Effector CD4-positive, alpha-beta T cell (primary cell): ENCODE results near the gene TRNP1.
"Not testable (repeated sequence)": the region's sequence is repeated elsewhere in the genome, so short reads cannot be mapped to it uniquely, and the experiment has no call there.

Experiments
- DNase-seq: peaks from one replicate; pipeline ENCODE4 v3.0.0-alpha.2; 2020

The TRNP1 gene

GRCh38 chr1:26972821-26973220 lies 20.7 kb upstream of the TRNP1 start:
- no peak for DNase-seq

DNA sequence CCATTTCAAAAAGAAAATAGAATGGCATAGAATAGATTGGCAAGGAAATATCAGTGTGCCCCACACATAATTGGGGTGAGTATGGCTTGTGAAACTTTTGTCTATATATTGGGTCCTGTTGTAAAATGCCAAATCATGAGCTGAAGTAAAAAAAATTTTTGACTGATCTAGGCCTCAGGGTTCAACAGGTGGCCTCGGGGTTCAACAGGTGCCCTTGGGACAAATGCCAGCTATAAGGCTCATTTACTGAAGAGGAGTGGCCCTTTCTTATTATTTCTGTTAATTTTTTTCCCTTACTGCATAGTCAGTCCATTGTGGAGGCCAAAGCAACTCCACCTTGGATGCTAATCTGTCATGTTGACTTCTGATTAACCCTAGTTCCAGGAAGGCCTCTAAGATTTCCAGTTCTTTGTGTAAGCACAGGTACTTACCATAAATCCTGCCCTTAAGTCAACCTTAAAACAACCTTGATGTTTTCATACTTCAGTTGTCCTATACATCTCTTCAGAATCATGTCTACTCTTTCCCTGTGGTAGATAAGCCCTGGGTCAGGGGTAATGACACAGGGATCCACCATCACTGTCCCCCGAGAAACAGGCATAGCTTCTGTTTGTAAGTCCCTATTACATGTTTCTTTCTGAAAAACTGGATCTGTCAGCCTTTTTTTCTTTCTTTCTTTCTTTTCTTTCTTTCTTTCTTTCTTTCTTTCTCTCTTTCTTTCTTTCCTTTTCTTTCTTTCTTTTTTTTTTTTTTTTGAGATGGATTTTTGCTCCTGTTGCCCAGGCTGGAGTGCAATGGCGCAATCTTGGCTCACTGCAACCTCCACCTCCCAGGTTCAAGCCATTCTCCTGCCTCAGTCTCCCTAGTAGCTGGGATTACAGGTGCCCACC lies 16.6 kb upstream of the TRNP1 start:
- DNase-seq: no peak

GRCh38 chr1:26978901-26979300 lies 14.6 kb upstream of the TRNP1 start:
- DNase-seq: no peak

DNA sequence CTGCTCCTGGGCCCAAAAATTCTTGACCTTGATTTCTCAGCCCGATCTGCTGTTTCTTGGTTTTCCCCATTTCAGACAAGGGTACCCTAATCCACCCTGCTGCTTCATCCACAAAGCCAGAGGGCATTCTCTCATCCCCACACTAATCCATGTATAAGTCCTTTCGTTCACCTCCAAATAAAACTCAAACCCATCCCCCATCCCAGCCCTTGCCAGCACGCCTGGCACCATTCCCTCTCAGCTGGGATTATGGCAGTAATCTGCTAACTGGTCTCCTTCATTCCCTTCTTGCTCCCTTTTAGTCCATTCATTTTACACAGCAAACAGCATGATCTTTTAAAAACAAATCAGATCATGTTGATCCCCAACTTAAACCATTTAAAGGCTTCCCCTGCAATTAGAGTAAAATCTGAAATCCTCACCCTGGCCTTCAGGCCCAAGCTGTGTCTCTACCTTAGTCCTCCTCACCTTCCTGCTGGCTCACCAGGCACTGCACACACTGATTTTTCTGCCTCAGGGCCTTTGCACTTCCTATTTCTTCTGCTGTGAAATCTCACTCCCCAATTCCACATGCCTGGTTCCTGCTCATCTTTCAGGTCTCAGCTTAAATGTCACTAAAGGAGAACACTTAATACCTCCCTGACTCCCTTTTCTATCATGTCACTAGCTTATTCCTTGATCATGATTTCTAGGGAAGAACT lies 12.2 kb upstream of the TRNP1 start:
- no peak for DNase-seq

DNA sequence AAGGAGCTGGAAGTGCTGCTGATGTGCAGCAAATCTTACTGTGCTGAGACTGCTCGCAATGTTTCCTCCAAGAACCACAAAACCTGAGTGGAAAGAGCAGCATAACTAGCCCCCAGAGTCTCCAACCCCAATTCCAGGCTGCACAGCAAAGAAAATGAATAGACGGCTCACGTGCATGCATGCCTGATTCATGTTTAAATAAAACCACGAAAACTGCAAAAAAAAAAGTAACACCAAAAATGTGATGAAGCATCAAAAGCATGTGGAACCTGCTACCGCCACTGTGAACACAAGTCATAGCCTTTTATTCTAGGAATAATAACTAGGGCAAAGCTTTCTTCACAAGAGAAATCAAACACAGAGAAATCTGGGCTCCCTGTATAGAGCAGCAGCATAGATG lies 9.6 kb upstream of the TRNP1 start:
- no peak for DNase-seq

DNA sequence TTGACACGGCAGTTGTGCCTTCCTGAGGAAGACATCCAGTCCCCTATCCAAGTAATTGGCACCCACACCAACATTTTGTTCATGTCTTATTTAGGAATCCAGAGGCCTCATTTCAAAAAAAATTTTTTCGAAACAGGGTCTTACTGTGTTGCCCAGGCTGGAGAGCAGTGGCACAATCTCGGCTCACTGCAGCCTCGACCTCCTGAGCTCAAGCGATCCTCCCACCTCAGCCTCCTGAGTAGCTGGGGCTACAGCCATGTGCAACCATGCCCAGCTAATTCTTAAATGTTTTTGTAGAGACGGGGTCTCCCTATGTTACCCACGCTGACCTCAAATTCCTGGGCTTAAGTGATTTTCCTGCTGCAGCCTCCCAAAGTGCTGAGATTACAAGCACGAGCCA lies 9.2 kb upstream of the TRNP1 start:
- DNase-seq: no peak

GRCh38 chr1:26986658-26987057 lies 6.8 kb upstream of the TRNP1 start:
- DNase-seq: no peak

DNA sequence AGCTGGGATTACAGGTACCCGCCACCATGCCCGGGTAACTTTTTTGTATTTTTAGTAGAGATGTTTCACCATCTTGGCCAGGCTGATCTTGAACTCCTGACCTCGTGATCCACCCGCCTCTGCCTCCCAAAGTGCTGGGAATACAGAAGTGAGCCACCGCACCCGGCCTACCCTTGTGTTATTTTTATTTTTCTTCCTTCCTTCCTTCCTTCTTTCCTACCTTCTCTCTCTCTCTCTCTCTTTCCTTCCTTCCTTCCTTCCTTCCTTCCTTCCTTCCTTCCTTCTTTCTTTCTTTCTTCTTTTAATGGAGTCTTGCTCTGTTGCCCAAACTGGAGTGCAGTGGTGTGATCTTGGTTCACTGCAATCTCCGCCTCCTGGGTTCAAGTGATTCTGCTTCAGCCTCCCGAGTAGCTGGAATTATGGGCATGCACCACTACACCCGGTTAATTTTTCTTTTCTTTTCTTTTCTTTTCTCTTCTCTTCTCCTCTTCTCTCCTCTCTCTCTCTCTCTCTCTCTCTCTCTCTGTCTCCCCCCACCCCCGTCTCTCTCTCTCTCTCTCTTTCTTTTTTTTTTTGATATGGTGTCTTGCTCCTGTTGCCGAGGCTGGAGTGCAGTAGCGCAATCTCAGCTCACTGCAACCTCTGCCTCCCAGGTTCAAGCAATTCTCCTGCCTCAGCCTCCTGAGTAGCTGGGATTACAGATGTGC lies 3.9 kb upstream of the TRNP1 start:
- not testable (repeated sequence) for DNase-seq

- no peak for DNase-seq
These were observed 2.0 kb upstream of the TRNP1 start for GRCh38 chr1:26991310-26992116.

DNA sequence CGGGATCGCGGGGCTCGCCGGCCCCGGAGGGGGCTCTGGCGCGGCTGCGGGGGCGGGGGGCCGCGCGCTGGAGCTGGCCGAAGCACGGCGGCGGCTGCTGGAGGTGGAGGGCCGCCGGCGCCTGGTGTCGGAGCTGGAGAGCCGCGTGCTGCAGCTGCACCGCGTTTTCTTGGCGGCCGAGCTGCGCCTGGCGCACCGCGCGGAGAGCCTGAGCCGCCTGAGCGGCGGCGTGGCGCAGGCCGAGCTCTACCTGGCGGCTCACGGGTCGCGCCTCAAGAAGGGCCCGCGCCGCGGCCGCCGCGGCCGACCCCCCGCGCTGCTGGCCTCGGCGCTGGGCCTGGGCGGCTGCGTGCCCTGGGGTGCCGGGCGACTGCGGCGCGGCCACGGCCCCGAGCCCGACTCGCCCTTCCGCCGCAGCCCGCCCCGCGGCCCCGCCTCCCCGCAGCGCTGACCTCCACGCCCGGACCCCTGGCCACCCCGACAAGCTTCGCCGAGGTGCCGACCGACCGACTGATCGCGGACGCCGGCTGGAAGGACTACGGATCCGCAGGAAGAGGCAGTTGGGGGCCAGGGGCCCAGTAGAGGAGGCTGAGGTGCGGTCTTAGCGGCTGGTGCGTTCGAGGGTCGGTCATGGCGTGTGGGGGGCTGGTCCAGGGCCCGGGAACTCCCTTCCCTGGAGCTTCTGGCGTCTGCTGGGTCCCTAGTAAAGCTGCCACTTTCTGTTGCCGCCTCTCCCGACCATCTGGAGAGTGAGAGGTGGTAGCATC lies 711 bp downstream of the TRNP1 start:
- DNase-seq: no peak

GRCh38 chr1:26994787-26995517 lies 1.5 kb downstream of the TRNP1 start:
- DNase-seq: no peak

DNA sequence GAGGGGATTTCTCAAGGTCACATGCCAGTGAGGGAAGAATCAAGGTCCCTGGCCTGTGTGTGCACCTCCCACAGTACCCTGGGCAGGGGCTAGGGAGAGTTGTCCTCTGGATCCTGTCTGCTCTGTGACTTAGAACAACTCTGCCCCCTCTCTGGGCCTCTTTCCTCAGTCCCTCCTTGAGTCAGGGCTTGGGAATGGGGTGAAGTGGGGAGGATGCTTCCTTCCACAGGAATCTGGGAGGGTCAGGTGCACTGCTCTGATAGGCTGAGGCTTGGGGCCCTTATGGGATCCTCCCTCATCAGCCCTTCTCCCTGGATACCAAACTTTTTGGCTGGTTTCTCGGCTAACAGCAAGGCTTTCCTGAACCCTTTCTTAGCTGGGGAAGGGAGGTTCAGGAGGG lies 2.5 kb downstream of the TRNP1 start:
- no peak for DNase-seq

DNA sequence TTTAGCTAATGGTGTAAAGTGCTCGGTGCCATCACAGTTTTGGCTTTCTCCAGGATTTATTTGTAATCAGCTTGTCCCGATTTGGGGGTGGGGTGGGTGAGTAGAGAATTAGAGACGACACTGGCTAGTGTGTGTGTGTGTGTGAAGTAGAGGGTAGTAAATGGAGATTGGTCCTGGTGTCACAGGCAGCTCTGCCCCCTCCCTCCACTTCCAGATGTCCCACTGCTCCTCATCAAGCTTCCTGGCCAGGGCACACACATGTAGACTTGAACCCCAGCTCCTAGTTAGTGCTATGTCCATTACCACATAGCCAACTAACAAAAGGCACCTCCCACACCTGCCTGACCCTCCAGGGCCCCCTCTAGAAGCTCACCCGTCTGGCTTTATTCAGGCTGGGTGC lies 3.2 kb downstream of the TRNP1 start:
- DNase-seq: no peak

DNA sequence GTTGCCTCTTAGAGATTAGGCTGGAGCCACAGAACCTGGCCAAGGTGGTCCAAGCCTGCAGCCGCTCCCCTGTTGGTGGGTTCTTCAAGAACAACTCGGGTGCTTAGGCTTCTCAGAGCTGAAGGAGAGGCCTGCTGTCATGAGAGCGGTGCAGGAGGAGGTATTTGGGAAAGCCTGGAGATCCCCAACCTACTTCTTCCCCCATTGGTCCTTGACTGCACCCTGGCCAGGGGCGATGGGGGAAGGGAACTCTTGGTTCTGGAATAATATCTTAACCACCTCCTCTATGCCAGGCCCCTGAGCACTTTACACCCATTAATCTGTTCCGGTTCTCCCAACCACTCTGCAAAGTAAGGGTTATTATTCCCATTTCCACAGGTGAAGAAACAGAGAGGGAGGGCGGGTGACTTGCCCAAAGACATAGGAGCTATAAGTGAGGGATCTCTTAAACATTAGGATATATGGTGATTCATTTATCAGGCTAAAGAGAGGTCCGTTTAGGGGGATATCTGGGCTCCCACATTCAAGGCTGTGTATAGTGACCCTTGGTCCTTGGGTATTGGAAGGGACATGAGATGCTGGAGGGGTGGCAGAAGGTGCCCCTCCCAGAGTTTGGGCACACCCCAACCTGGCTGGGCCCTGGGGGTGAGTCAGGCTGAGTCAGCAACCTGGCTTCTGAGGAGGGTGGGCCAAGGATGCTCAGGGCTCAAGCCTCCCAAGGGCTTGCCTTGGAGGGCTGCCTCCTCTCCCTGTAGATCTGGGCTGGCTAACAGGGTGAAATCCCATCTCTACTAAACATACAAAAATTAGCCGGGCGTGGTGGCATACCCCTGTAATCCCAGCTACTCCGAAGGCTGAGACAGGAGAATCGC lies 5.2 kb downstream of the TRNP1 start:
- no peak for DNase-seq

GRCh38 chr1:26999440-26999987 lies 6.0 kb downstream of the TRNP1 start:
- DNase-seq: no peak

GRCh38 chr1:27000090-27000816 lies 6.8 kb downstream of the TRNP1 start:
- DNase-seq: no peak

GRCh38 chr1:27000817-27001460 lies 7.4 kb downstream of the TRNP1 start:
- DNase-seq: no peak

- no peak for DNase-seq
These were observed 8.3 kb downstream of the TRNP1 start for GRCh38 chr1:27001570-27002360.
